NCI-H345 treated with DMSO at 0.1 percent for 48 hours (cell line): ENCODE data around the gene ZNRF1.
"Not testable (repeated sequence)": the region's sequence is repeated elsewhere in the genome, so short reads cannot be mapped to it uniquely, and the experiment has no call there.

Experiments used
- DNase-seq: peaks from one replicate; lab custom pipeline; 2025; ENCODE audit not compliant: unreplicated experiment; lab: John Stamatoyannopoulos, UW

Gene ZNRF1

DNA sequence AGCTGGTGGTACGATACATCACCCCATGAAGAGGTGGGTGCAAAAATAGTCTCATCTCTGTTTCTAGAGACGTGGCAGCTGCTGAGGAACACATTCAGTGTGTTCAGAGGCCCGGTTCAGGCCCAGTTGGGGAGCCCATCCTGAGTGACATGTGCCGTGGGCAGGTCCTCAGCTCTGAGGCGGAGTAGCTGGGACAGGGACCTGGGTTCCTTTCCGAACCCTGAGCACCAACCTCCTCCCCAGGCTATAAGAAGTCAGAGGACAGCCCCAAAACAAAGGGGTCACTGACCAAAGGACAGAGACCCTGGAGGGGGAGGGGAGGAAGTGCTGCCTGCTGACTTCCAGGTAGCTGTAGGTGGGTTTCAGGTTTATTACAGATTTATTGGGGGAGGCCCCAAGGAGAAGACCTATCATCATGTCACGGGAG lies 112.7 kb downstream of the ZNRF1 start:
- DNase-seq: no peak

DNA sequence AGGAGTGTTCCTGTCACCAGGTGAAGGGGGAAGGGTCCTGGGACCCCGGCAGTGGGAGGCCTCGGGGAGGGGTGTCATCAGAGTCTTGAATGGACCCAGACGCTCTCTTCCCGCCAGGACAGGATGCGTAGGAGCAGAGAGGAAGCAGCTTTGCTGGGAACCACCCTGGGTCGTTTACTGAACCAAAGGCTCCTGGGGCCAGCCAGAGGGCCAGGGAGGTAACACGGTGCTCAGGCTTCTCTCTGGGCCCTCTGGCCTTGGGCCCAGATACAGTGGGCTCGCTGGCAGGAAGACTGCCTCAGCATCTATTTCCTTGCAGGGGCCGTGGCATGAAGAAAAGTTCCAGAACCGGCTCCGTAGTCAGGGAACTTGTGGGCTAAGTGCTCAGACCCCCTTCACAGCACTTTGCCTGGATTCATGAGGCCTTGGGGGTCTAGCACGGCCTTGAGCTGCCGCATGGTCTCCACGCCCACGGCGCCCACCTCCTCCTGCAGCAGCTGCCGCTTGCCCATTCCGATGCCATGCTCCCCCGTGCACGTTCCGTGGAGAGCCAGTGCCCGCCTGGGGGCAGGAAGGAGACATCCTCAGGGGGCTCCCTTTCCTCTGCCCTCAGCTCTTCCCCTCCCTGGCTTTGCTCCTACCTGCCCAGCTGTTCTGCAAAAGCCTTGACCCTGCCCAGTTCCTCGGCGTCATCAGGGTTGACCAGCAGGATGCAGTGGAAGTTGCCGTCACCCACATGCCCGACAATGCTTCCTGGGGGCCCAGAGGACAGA lies 113.3 kb downstream of the ZNRF1 start:
- DNase-seq: no peak

DNA sequence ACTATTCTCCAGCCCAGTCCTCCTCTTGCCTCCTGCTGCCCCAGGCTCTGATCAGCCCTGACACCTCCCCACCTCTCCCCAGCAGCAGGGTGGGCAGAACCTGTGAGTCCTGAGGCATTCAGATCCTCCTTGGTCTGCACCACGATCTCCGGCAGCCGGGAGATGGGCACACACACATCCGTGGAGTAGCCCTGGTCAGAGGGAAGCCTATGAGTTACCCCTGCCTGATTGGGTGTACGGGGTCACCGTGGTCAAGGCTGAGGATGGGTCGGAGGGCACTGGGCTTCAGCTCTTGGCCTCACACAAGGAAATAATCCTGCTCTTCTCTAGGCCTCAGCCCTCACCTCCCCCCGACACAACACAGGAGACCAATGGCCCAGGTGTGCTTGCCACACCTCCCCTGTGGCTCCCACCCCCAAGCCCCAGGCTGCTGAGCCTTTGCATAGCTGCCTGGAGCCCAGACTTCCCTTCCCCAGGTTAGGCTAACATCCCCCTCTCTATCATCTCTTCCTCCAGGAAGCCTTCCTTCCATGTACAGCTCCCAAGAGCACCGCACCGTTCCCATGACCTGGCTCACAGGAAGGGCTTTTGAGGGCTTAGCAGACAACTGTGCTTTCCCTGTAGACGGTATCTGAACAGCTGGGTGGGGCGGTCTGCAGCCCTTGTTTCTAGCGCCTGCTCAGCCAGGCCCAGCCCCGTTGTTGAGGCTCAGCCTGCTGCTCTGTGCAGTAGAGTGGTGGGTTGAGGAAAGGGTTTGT lies 114.1 kb downstream of the ZNRF1 start:
- DNase-seq: no peak

DNA sequence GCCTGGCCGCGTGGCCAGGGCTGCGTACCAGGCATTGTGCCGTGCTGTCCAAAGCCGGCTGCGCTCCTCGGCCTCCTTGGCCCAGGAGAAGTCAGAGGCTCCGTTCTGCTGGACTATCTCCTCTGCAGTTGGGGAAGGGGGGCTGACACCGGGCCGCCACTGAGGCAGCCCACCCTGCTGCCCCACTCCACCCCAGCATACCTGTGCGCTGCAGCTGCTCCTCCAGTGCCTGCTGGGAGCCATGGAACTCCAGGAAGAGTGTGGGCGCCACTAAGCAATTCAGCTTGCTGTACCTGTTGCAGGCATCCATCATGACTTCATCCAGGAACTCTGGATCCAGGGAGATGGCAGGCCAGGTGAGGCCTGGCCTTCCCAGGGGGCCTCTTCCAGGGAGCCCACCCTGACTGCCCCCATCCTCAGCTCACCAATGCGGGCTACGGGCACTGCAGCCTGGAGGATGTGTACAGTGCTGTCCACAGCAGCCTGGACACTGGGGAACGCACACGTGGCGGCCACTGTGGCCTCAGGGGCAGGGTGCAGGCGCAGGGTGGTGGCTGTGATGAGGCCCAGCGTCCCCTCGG lies 114.8 kb downstream of the ZNRF1 start:
- no peak for DNase-seq

DNA sequence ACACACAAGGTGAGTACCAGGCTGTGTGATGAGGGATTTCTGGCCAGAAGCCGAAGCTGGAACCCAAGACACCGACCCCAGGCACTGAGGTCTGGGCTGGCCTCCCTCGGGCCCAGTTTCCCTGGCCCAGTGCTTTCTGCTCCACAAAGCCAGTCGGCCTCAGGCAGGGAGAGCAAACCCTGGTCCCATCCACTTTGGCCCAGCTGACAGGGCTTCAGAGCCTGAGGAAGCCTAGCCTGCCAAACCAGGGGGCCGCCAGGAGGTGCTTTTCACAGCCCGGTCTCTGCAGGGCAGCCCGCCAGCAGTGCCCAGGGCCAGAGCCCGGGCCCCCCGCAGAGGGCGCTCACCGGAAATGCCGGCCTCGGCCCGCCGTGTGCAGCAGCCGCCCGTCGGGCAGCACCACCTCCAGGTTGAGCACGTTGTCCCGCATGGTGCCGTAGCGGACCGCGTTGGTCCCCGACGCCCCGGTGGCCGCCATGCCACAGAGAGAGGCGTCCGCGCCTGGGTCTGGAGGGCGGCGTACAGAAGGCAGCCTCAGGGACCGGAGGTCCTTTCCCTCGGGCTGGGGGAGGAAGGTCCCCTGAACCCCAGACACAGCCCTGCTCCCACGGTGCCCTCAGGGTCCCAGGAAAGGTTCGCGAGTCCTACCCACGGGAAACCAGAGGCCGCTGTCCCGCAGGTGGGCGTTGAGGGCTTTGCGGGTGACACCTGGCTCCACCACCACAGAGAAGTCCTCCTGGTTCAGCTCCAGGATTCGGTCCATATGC lies 115.5 kb downstream of the ZNRF1 start:
- no peak for DNase-seq

DNA sequence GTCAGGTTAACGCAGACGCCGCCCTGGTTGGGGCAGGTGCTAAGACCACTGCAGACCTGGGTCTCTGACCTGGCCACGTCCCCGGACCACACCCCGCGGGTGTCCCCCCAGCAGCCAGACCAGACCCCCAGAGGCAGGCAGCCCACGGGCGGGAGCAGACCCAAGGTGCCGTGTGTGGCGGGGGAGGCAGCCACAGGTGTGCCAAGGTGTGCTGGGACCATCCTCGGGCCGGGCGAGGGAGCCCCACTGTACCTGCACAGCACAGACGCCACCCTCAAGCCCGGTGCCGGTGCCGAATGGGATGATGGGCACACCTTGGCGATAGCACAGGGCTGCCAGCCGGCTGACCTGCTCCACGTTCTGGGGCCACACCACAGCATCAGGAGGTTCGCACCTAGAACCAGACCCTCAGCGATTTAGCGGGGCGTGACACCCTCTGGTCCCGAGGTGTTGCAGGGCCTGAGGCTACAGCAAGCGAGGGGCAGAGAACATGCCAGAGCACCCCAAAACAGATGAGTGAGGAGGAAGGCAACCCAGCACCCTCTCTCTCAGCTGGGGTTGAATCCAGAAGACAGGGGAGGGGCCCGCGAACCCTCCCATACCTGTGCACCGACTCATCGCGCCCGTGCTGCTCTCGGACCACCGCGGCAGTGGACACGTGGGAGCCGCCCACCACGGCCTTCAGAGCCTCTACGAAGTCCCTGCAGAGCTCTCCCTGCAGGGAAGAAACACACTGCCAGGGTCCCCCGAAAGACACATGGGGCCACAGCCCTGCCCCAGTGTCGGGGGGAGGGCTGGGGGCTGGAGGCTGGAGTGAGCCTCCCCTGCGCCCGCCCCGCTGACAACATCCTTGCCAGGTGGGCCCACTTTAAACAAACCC lies 116.4 kb downstream of the ZNRF1 start:
- no peak for DNase-seq

DNA sequence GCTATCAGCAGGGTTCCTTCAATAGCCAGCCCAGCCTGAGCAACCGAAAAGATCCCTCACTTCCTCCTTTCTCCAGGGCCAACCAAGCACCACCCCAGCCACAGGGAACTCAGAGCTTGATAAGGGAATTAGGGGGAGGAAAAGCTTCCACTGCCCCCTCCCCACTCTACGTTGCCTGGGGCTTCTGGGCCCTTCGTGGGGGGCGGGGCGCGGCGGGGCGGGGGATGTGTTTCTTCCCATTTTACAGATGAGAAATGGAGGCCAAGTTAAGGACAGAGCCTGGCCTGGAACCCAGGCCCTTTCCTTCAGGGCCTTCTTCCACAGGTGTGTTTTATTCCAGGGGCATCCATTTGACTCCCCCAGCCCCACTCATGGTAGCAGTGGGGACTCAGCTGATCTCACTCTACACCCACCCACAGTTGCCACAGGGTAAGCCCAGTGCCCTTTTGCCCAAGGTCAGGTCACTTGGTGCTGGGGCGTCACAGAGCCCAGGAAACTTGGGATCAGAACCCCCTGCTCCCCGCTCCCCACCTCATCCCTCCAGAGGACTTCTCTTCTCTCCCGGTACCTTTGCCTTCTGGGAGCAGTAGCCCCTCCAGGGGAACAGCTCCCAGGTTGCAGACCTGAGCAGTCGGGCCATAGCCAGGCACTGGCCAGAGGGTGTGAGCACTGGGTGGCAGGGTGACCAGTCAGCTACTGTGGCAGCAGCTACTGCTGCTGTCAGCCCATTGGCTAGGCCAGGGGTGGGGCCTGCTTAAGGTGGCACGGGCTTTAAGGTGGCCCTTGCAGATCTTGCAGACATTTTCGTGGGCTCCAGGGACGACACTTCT lies 117.5 kb downstream of the ZNRF1 start, which contains the start of gene LDHD:
Gene LDHD, minus strand, starts transcription at position 700 of the 830 bp plus-strand sequence. Its CDS starts 60 bp downstream, at position 640.
- DNase-seq: no peak

DNA sequence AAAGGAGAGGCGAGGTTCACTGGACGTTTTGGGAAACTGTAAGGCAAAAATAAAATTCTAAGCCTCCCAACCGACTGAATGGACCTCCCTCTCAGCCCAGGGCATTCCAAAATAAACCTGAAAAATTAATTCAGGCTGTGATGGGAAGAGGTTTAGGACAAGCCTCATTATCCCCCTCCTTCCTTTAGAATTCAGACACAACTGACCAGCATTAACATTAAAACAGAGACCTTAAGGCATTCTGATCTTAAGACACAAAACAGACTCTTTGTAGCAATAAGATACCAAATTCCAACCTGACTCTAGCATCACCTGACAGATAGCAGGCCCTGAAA lies 118.1 kb downstream of the ZNRF1 start:
- DNase-seq: no peak

DNA sequence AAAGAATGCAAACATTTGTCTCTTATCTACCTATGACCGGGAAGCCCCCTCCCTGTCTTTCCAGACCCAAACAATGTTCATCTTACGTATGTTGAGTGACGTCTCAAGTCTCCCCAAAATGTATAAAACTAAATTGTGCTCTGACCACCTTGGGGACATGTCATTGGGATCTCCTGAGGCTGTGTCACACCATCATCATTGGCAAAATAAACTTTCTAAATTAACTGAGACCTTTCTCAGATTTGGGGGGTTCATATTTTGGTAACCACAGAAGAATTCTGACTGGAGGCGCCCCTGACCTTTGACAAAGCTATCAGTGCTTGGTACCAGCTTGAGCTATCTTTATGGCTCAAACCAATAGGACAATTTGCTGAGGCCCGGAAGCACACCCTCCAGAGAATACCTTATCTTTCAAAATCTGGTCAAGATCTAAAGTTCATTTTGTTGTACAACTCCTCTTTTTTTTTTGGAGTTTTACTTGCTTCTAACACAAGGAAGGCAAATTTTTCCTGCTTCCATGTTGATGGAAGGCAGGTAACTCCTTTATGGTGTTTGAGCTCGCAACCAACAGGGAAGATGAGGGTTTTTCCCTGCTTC lies 120.2 kb downstream of the ZNRF1 start:
- no peak for DNase-seq

DNA sequence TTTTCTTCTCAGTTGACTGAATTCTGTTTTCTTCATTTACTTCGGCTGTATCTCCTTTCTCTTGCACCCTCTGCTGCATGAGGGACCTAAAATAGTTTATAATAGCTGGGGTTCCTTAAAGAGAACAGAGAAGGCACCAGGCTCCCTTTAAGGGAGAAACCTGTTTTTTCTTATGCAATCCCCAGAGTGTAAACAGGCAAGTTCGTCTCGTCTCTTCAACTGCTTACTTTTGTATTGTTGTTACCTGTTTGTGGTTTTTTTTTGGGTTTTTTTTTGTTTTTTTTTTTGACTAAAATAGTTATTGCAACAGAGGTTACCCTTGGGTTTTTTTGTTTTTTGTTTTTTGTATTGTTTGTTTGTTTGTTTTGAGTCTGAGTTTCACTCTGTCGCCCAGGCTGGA lies 121.4 kb downstream of the ZNRF1 start:
- no peak for DNase-seq

DNA sequence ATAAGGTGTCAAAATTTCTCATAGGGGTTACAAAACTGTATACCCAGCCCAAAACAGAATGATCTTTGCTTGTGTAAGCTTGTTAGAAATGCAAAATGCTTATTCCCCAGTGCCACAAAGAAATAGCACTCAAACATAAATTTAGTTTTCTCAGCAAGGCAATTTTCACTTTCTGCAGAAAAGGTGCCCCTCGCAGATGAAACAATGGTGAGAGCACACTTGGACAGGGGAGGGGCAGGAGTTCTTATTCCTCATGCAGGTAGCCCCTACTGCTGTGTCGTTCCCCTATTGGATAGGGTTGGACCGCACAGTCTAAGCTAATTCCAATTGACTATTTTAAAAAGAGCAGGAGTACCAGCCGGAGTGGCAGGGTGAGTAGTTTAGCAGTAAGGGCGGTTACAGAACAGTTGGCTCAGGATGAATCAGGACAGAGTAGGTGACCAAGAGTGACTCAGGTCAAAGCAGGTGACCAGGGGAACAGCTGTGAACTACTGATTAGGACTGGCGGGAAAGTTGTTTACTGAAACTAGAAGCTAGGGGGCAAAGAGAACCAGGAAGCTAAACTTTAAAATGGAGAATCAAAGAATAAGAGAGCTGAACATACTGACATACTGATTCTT lies 123.2 kb downstream of the ZNRF1 start:
- no peak for DNase-seq

DNA sequence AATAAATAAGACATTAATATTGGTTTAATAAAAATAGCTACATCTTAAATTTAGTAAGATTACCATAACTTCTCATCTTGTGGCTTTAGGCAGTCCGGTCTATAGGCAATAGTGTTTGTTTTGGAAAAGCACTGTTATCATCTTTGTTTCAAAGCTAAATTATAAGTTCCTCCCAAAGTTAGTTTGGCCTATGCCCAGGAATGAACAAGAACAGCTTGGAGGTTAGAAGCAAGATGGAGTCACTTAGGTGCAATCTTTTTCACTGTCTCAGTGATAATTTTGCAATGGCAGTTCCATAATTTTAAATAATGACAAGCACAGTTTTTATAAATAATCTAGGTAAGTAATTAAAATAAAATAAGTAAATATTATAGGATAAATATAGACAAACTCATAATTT lies 123.8 kb downstream of the ZNRF1 start:
- DNase-seq: no peak

DNA sequence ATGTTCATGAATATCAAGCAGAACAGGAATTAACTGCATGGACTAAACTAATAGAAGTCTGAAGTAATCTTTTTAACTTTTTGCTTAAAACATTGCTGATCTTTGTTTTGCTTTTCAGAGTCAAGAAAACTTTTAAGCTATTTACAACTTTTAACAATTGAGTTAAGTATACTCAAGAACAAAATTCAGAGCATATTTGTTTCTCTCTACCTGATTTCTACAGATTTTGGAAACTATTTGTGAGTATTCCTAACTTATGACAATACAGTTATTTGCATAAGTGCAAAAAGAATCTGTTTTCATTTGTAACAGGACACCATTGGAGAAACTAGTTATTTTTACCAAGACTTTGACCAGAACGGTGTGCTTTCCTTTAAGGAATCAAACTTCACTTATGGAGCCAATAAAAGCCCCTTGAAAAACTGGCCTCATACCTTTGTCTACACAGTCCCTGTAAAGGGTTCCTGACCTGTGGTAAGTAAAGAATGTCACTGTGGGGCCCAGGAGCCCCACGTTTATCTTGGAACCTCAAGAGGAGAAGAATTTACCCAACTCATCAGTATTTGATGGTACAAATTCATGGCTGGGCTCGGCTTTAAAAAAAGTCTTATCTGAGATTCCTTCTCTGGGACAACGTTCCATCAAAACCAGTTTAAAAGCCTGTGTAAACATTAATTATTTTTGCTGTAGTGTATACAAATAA lies 129.0 kb downstream of the ZNRF1 start:
- no peak for DNase-seq

DNA sequence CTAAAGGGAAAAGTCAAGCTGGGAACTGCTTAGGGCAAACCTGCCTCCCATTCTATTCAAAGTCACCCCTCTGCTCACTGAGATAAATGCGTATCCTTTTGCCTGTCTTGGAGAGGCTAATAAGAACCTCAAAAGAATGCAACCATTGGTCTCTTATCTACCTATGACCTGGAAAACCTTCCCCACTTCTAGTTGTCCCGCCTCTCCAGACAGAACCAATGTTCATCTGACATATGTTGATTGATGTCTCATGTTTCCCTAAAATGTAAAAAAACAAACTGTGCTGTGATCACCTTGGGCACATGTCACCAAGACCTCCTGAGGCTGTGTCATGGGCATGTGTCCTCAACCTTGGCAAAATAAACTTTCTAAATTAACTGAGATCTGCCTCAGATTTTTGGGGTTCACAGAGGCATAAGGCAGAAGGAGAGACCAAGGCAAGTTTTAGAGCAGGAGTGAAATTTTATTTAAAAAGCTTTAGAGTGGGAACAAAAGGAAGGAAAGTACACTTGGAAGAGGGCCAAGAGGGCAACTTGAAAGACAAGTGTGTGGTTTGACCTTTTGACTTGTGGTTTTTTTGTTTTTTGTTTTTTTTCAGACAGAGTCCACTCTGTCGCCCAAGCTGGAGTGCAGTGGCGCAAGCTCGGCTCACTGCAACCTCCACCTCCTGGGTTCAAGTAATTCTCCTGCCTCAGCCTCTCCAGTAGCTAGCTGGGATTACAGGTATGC lies 130.8 kb downstream of the ZNRF1 start:
- not testable (repeated sequence) for DNase-seq

DNA sequence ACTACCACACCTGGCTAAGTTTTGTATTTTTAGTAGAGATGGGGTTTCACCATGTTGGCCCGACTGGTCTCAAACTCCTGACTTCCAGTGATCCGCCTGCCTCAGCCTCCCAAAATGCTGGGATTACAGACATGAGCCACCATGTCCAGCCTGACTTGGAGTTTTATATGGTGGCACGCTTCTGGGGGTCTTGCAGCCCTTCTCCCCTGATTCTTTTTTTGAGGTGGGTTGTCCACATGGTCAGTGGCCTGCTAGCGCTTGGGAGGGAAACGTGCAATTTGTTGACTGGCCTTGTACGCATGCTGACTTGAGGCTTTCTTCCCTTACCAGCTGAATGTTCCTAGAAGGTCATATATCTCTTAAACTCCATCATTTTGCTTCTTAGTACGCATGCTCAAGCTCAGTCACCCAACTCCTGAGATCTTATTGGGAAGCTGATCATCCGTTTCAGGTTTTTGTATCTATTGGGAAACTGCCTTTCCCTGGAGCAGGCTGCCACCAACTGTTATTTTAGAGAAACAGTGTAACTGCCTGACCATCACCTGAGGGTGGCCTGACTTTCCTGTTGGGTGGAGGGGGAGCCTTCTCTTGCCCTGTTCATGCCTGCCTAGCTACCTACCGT lies 131.4 kb downstream of the ZNRF1 start:
- no peak for DNase-seq

DNA sequence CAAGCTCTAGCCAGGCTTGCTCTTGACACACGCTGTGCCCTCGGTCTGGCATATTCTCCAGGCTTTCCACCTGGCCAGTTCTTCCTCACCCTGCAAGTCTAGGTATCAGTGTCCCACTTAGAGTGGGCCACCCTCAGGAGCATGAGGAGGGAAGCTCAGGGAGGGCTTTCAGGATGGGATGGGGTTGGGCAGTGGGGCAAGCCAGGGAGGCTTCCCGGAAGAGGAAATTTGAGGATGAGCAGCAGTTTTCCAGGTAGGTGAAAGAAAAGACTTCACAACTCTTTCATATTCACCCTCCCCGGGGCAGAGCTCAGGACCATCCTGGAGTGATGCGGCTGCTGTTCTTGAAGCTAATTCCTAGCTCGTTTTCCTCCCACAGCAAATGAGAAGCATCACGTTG lies 132.3 kb downstream of the ZNRF1 start:
- no peak for DNase-seq

DNA sequence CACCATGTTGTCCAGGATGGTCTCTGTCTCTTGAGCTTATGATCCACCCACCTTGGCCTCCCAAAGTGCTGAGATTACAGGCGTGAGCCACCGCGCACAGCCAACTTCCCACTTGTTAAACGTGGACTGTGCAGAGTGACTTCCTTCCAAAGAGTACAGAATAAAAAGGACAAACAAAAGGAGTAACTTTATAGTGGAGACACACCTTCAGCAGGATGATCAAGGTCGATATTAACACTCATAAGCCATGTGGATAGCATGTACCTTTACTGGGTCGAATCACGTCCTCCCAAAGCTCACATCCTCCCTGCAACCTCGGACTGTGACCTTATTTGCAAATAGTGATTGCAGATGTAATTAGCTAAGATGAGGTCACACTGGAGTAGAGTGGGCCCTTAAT lies 139.4 kb downstream of the ZNRF1 start:
- DNase-seq: no peak
